Effector memory CD8-positive, alpha-beta T cell (primary cell): Measurements from ENCODE around the gene HMX1.

Source experiments
- ATAC-seq: fragments of 150-1000 bp; cut with Tn5 transposase; replicated peaks from 2 replicates; pipeline ENCODE4 v1.10.0; 2021; ENCODE audit warnings: mild to moderate bottlenecking, moderate library complexity
- DNase-seq, 3 experiments: peaks; one replicate each; pipeline ENCODE4 v3.0.0; 2021
- H3K27ac Mint-ChIP-seq, 2 donors: one replicate each; pipeline ENCODE4 v1.8.0; 2022; ENCODE audit warnings: mild to moderate bottlenecking in 2 of 2, mixed read lengths in 2 of 2, moderate library complexity in 2 of 2
- H3K27me3 Mint-ChIP-seq, 2 donors: one replicate each; pipeline ENCODE4 v1.8.0; 2022; ENCODE audit warnings: mixed read lengths in 2 of 2
- H3K36me3 Mint-ChIP-seq: one replicate; pipeline ENCODE4 v1.8.0; 2022; ENCODE audit warnings: mild to moderate bottlenecking, moderate library complexity, mixed read lengths; ENCODE audit not compliant: insufficient read depth
- H3K4me1 Mint-ChIP-seq, 2 donors: one replicate each; pipeline ENCODE4 v1.8.0; 2022; ENCODE audit warnings: low read depth in 2 of 2, mixed read lengths in 2 of 2
- H3K4me3 Mint-ChIP-seq, 2 donors: one replicate each; pipeline ENCODE4 v1.8.0; 2022; ENCODE audit warnings: mild to moderate bottlenecking in 2 of 2, mixed read lengths in 2 of 2, moderate library complexity in 2 of 2
- H3K9me3 Mint-ChIP-seq, 2 donors: one replicate each; pipeline ENCODE4 v1.8.0; 2022; ENCODE audit warnings: mixed read lengths in 2 of 2

The HMX1 gene

DNA sequence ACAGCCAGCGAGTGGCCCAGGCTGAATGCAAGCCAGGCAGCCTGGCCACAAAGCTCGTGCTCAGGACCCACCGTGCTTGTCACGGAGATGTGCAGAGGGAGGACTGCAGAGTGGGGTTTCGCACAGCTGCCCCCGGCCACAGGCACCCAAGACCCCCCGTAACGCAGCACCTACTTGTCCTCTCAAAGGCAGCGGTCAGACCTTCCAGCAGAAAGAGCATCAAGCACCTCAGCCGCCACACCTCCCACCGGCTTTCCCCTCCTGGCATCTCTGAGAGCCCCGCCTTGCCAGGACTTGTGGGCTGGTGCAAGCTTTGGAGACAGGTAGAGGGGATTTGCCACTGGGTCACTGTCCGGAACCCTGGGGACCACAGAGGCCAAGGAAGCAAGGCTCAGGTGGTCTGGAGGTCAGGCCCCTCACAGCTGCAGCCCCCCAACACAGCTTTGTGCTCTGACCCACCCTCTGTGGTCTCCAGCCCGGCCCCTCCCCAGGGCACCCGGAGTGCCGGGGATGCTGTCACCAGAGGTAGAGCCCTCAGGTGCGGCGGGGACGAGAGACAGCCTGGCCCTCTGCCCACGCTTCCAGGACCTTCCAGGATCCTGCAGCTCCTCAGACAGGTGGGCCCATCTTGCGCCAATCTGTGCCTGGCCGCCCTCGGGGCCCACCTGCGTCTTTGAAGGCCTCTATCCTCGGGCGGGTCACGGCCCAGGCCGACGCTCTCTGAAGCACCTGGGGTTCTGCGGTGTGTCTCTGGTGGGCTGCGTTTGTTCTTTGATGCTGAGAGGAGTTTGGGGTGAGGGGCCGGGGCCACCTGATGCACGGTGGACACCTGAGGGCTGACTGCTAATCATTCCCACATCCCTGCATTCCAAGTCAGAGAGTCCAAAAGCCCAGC, 34.4 kb upstream of the HMX1 start:
- Mint-ChIP-seq H3K9me3 (peaks cover 0 to 2% of the 10 kb centered on the region in 2 donors), H3K27ac (no peak overlapping the region), H3K4me3 (no peak overlapping the region), H3K4me1 (peaks cover 0 to 2% of the 10 kb centered on the region in 2 donors), H3K27me3 (peaks cover 0 to 11% of the 10 kb centered on the region in 2 donors), H3K36me3 (no peaks in the 10 kb centered on the region)
- ATAC-seq (no peak), DNase-seq (no peak)

- DNase-seq (no peak), ATAC-seq (no peak)
- Mint-ChIP-seq H3K36me3 (no peaks in the 10 kb centered on the region), H3K9me3 (peaks cover 0 to 2% of the 10 kb centered on the region in 2 donors), H3K27me3 (peaks cover 0 to 11% of the 10 kb centered on the region in 2 donors), H3K4me1 (peaks cover 0 to 2% of the 10 kb centered on the region in 2 donors), H3K4me3 (no peak overlapping the region), H3K27ac (no peak overlapping the region)
Observed at GRCh38 chr4:8905226-8905772, 33.7 kb upstream of the HMX1 start.

DNA sequence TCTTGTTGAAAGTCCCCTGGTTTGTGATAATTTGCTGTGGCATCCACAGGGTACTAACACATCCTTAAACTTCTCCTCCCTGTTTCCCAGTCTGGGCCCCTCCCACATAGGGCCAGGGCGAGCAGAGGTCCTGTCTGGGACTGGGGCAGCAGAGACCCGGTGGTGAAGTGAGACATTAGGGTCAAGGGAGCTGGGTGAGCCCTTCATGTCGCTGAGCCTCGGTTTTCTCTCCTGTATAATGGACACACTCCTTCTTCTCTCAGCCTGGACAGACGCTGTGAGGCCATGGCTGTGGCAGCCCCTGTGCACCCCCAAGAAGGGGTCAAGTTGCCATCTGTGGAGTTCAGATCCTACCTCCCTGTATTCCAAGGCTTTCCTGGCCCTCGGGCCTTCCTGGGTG, 33.0 kb upstream of the HMX1 start:
- Mint-ChIP-seq H3K36me3 (no peaks in the 10 kb centered on the region), H3K4me1 (peaks cover 0 to 2% of the 10 kb centered on the region in 2 donors), H3K27me3 (peaks cover 0 to 11% of the 10 kb centered on the region in 2 donors), H3K27ac (no peak overlapping the region), H3K9me3 (peaks cover 0 to 2% of the 10 kb centered on the region in 2 donors), H3K4me3 (no peak overlapping the region)
- no peak for ATAC-seq
- DNase-seq, result no peak

DNA sequence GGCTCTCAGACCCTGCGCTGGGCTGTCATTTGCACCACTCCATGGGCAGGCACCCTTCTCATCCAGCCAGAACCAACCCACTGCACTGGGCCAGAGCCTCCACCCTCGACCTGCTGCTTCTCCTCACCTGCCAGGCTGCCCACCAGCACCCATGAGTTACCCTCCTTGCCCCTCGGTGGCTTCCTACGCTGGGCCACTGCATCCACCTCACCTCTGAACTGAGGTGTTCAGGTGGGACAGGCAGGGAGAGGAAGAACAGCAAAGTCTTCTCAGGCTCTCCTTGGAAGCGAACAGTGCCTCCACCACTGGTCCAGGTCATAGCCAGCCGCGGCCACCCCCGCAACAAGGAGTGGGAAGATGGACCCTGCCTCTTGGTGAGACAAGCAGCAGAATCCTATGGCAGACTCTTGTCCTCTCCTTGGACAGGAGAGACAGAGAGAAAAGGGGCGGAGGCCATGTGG, 32.4 kb upstream of the HMX1 start:
- ATAC-seq (no peak), DNase-seq (no peak)
- H3K36me3 Mint-ChIP-seq, result no peaks in the 10 kb centered on the region
- H3K9me3 Mint-ChIP-seq, result peaks cover 0 to 2% of the 10 kb centered on the region in 2 donors
- peaks cover 0 to 2% of the 10 kb centered on the region in 2 donors for H3K4me1 Mint-ChIP-seq
- no peak overlapping the region for H3K4me3 Mint-ChIP-seq
- peaks cover 0 to 11% of the 10 kb centered on the region in 2 donors for H3K27me3 Mint-ChIP-seq
- no peak overlapping the region for H3K27ac Mint-ChIP-seq

DNA sequence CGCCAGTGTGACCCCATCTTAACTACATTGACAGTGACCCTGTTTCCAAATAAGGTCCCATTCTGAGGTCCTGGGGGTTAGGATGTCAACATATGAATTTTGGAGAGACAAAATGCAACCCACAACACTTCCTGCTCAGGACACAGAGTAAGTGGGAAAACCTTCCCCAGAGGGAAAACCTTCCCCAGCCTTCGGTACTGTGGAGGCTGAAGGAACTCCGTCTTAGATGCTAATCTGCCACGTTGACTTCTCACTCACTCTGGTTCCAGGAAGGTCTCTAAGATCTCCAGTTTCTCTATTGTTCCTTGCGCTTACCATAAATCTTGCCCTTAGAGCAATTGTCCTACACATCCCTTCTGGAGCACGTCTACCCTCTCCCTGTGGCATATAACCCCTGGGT, 29.7 kb upstream of the HMX1 start:
- Mint-ChIP-seq H3K9me3 (peaks cover 0 to 2% of the 10 kb centered on the region in 2 donors), H3K4me3 (no peak overlapping the region), H3K36me3 (no peaks in the 10 kb centered on the region), H3K27ac (no peak overlapping the region), H3K27me3 (peaks cover 0 to 11% of the 10 kb centered on the region in 2 donors), H3K4me1 (no peaks in the 10 kb centered on the region)
- DNase-seq (no peak), ATAC-seq (no peak)

- peaks cover 0 to 2% of the 10 kb centered on the region in 2 donors for H3K9me3 Mint-ChIP-seq
- H3K4me3 Mint-ChIP-seq, result no peak overlapping the region
- ATAC-seq (no peak), DNase-seq (no peak)
- peaks cover 0 to 13% of the 10 kb centered on the region in 2 donors for H3K27me3 Mint-ChIP-seq
- H3K36me3 Mint-ChIP-seq, result no peaks in the 10 kb centered on the region
- no peaks in the 10 kb centered on the region for H3K4me1 Mint-ChIP-seq
- H3K27ac Mint-ChIP-seq, result no peak overlapping the region
Observed at GRCh38 chr4:8900588-8900987, 28.9 kb upstream of the HMX1 start.

DNA sequence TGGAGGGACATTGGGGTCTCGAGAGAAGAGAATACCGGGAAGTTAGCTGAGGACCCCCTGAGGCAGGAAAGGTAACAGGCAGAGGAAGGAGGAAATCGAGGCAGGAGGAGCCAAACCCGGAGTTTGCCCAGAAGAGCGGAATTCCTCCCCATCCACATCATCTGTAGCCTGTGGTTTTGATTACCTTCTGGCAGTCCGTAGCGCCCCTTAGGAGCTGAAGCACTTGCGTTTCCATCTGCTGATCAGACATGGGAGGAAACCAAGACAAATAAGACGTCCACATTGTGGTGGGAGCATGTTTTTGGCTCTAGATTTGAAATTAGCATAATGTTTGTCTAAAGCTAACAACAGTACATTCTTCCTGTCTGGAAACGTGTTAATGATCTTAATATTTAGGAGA, 26.8 kb upstream of the HMX1 start:
- H3K27ac Mint-ChIP-seq, result no peak overlapping the region

DNA sequence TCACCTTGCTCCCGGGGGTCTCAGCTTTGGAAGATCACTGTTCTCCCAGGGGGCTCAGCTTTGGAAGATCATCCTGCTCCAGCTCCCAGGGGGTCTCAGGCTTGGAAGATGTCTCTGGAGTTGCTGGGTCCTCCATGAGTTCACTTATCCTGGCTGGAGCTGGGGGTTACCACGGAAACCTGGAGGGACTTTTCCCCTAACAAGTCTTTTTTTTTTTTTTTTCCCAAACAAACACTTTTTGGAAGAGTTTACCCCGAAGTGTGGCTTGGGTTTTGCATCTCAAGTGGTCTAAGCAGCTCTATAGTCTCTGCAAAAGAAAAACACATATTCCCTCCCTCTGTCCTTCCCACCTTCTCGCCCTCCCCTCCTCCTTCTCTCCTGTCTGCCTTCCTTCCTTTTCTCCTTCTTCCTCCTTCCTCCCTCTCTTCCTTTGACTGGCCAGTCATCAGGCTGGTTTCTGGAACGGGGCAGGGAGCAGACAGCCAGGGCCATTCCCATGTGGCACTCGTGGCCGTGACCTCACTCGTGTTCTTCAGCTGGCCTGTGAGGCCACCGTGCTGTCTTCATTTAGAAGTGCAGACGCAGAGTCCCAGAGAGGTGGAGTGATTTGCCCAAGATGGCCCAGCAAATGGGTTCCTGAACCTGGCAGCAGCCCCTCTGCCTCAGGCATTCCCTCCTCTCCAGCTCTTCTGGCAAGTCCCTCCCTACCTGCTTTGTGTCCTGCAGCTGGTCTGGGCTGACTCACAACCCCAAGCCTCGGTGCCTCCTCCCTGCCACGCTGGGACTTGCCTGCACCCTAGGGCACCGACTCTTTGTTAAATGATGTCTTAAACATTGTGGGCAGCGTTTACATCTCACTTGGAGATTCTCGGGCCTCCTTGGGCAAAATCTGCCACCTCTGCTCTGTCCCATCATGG, 25.9 kb upstream of the HMX1 start:
- Mint-ChIP-seq H3K4me3 (no peak overlapping the region), H3K36me3 (no peaks in the 10 kb centered on the region), H3K4me1 (no peaks in the 10 kb centered on the region), H3K9me3 (peaks cover 0 to 2% of the 10 kb centered on the region in 2 donors), H3K27ac (no peak overlapping the region), H3K27me3 (peaks cover 12 to 30% of the 10 kb centered on the region in 2 donors)
- DNase-seq (no peak), ATAC-seq (no peak)

More for the DNA sequence above, 26.8 kb upstream of the HMX1 start:
- Mint-ChIP-seq H3K4me3 (no peak overlapping the region), H3K27me3 (peaks cover 12 to 30% of the 10 kb centered on the region in 2 donors), H3K36me3 (no peaks in the 10 kb centered on the region), H3K9me3 (peaks cover 0 to 2% of the 10 kb centered on the region in 2 donors), H3K4me1 (no peaks in the 10 kb centered on the region)
- no peak for ATAC-seq
- DNase-seq, result no peak

DNA sequence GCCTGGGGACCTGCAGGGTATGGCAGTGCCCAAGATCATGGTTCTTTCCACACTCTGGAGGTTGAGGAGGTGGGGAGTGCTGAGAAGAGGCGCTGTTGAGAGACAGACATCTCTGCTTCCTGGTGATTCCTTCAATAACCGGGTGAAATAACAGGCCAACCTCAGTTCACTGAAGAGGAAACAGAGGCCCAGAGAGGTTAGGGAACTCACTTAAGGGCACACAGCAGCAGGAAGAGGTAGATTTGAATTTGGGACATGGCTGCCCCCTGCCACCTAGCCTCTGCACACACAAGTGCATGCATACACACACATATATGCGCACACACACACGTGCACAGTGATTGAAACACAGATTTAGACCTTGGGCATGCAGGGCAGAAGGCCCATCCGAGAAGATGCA, 24.9 kb upstream of the HMX1 start:
- Mint-ChIP-seq H3K27ac (no peak overlapping the region), H3K36me3 (no peaks in the 10 kb centered on the region), H3K4me3 (no peak overlapping the region), H3K4me1 (no peaks in the 10 kb centered on the region), H3K9me3 (peaks cover 0 to 1% of the 10 kb centered on the region in 2 donors), H3K27me3 (peaks cover 14 to 38% of the 10 kb centered on the region in 2 donors)
- no peak for DNase-seq
- no peak for ATAC-seq

GRCh38 chr4:8896071-8896470, 24.4 kb upstream of the HMX1 start:
- Mint-ChIP-seq H3K27ac (no peak overlapping the region), H3K4me3 (no peak overlapping the region), H3K27me3 (peaks cover 18 to 42% of the 10 kb centered on the region in 2 donors), H3K36me3 (no peaks in the 10 kb centered on the region), H3K4me1 (peaks cover 0 to 3% of the 10 kb centered on the region in 2 donors), H3K9me3 (no peaks in the 10 kb centered on the region)
- no peak for ATAC-seq
- DNase-seq, result no peak

GRCh38 chr4:8895295-8895694, 23.7 kb upstream of the HMX1 start:
- DNase-seq (no peak), ATAC-seq (no peak)
- no peaks in the 10 kb centered on the region for H3K36me3 Mint-ChIP-seq
- no peak overlapping the region for H3K4me3 Mint-ChIP-seq
- H3K4me1 Mint-ChIP-seq, result peaks cover 0 to 3% of the 10 kb centered on the region in 2 donors
- peaks cover 24 to 50% of the 10 kb centered on the region in 2 donors for H3K27me3 Mint-ChIP-seq
- no peaks in the 10 kb centered on the region for H3K9me3 Mint-ChIP-seq
- H3K27ac Mint-ChIP-seq, result no peak overlapping the region

DNA sequence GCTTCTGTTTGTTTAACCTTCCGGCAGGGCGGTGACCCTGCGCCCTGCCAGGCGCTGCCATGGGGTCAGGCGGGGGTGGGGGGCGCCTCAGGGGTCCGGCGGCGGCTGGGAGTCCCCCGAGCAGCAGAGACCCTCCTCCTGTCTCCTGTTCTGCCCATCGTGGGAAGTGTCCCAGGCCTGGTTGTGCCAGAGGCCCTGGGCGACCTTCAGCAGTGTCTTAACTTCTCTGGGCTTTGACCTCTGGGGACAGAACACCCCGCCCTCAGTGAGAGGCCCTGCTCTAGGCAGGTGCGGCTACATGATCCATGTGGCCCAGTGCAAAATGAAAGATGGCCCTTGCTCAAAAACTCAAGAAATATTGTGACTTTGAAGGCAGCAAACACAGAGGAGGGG, 22.8 kb upstream of the HMX1 start:
- Mint-ChIP-seq H3K4me3 (no peak overlapping the region), H3K36me3 (no peaks in the 10 kb centered on the region), H3K27me3 (peaks cover 33 to 59% of the 10 kb centered on the region in 2 donors), H3K9me3 (no peaks in the 10 kb centered on the region), H3K27ac (no peak overlapping the region), H3K4me1 (peaks cover 0 to 3% of the 10 kb centered on the region in 2 donors)
- DNase-seq (no peak), ATAC-seq (no peak)
